Cardiac fibroblast (primary cell): Measurements from ENCODE around the gene MS4A10.

Source experiments
- DNase-seq, 2 donors: peaks; one replicate each; pipeline versions ENCODE4 v3.0.0 to v3.0.0-alpha.2; 2010; ENCODE audit warnings: low read depth in 2 of 2
- H3K4me3 ChIP-seq, 2 donors: replicated peaks in 1 of 2; 1 replicate in 1 of 2; 2 replicates in 1 of 2; pipeline ENCODE4 v1.5.1; 2011; ENCODE audit warnings: low read depth in 2 of 2, low read length in 2 of 2, mild to moderate bottlenecking in 2 of 2, moderate library complexity in 1 of 2
- CTCF ChIP-seq: IDR thresholded peaks from one replicate; pipeline ENCODE4 v1.5.1; 2011; ENCODE audit warnings: low read depth, mild to moderate bottlenecking, low read length, inconsistent platforms

MS4A10 gene

GRCh38 chr11:60797846-60798630, 12.9 kb downstream of the MS4A10 start:
- DNase-seq: no peak
- TF ChIP-seq CTCF: no peak
- no peak overlapping the region for H3K4me3 ChIP-seq

- no peak overlapping the region for H3K4me3 ChIP-seq
- no peak for DNase-seq
- TF ChIP-seq CTCF: no peak
Observed at GRCh38 chr11:60798631-60799030, 13.5 kb downstream of the MS4A10 start.

GRCh38 chr11:60801194-60801593, 16.1 kb downstream of the MS4A10 start:
- no peak for DNase-seq
- TF ChIP-seq CTCF: no peak
- H3K4me3 ChIP-seq: no peak overlapping the region

GRCh38 chr11:60803273-60803936, 18.3 kb downstream of the MS4A10 start:
- TF ChIP-seq CTCF: no peak
- DNase-seq: no peak
- H3K4me3 ChIP-seq: no peak overlapping the region

GRCh38 chr11:60809249-60809648, 24.1 kb downstream of the MS4A10 start:
- no peak for TF ChIP-seq CTCF
- H3K4me3 ChIP-seq: no peak overlapping the region
- DNase-seq: no peak

- H3K4me3 ChIP-seq: no peak overlapping the region
- no peak for TF ChIP-seq CTCF
- DNase-seq: no peak
Observed at GRCh38 chr11:60809691-60810090, 24.6 kb downstream of the MS4A10 start.
